ENCODE results near the gene CPT1B.
"Not testable (repeated sequence)": the region's sequence is repeated elsewhere in the genome, so short reads cannot be mapped to it uniquely, and the experiment has no call there.

The CPT1B gene

GRCh38 chr22:50577987-50578775, at the start of gene CPT1B:
CPT1B (minus strand) TSS chr22:50578427; CDS start chr22:50577915, 512 bp downstream.
- no peak for DNase-seq

DNA sequence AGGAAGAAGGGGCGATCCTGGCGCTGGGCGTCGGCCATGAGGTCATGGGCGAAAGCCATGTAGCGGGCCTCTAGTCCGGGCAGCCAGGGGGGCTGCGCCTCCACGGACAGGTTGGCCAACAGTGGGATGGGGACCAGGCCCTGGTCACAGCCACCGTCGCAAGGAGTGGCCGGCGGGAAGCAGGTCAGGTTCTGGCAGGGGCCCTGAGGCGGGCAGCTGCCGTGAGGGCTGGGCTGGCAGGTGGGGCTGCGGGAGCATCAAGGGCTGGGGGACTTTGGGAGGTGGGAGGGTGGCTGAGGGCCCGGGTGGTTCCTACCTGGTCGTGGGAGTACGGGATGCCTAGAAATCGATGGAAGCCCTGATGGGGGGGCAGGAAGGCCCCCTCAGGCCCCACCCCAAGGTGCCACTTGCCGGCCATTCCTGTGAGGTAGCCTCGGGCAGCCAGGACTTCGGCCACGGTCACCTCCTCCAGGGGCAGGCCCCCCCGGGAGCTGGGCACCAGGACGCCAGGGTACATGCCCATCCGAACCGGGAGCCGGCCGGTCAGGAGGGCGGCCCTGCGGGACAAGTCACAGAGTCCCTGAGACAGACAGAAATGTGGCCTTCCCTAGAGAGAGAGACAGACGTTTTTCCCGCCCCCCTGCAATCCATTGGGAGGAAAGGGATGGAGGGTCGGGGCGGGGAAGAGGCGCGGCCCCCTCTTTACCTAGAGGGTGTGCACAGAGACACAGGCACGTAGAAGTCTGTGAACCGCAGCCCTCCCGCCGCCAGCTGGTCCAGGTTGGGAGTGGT, 48.8 kb upstream of the CPT1B start:
- DNase-seq, result no peak

- DNase-seq, result no peak
Observed at GRCh38 chr22:50626314-50626849, 48.2 kb upstream of the CPT1B start.

DNA sequence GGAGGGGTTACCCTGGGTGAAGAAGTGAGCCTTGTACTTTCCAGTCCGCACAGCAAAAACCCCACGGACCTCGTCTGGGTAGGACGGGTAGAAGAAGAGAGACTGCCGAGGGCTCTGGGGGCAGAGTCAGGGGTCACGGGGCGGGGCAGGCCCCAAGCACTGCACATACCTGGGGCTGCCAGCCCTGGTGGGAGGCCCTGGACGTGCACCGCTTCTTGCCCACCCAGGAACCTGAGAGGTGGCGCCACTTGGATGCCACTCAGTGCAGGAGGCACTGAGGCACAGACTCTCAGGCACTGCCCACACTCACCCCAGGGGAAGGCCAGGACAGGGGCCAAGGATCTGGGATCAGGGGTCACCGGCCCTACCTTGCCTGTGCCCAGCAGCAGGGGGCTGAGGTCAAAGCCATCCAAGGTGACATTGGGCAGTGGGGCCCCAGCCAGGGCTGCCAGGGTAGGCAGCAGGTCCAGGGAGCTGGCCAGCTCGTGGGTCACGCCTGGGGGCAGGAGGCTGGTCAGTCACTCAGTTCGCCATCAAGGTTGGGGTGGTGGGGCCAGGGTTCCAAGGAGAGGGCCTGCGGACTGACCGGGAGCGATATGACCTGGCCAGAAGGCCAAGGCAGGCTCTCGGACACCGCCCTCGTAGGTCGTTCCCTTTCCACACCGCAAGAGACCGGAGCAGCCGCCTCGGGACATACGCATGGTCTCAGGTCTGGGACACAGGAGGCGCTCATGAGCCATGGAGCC, 47.5 kb upstream of the CPT1B start:
- DNase-seq, result no peak

GRCh38 chr22:50625131-50625567, 46.9 kb upstream of the CPT1B start:
- no peak for DNase-seq

DNA sequence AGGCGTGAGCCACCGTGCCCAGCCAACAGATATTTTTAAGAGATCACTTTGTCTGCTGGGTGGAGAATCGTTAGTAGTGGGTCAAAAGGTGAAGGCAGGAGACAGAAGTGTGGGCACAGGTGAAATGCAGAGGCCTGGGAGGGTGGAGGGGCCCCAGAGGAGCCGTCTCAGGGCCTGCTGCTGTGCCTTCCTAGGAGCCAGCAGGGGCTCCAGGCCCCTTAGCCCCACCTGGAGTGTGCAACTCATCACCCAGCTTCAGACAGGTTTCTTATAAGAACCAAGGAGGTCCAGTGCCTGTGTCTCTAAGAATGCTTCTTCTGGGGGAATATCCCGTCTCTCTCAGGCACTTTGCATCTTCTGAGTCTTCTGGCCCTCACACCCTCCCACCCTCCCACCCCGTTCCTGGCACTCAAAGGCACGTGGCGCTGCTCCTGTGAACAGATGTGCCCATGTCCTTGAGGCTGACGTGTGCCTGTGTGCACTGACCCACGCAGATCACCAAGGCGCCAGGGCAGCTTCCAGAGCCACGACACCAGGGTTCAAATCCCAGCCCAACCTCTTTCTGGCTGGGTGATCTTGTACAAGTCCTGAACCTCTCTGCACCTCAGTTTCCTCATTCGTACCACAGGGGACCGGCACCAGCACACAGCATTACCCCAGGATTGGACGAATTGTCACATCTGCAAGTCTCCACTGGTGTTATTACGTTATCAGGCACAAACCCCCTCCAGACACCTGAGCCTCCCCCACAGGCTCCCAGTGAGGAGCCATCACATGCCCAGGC, 46.3 kb upstream of the CPT1B start:
- DNase-seq, result no peak

DNA sequence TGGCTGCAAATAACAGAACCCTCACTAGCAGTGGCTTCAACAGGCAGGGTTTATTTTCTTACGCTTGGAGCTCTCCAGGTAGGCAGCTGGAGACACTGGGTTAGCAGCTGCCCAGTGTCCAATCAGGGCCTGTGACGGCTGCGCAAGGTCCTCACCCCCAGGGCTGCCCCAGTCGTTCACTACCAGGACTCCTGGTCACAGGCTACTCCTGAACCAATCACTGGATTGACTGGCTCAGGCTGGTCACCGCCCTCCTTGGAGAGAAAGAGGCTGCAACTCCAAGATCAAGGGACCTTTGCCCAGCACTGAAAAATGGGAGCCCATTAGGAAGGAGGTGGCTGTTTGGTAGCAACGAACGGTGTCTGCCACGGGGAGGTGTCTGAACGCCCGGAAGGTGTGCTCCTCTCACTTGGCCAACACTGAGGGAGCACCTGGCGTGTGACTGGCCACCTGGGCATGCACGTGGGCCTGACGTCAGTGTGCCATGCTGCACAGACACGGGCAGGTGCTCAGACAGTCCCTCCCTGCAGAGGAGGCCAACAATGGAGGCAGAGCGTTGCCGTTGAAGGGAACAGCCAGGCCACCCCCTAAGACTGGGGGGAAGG, 44.6 kb upstream of the CPT1B start:
- DNase-seq, result no peak

GRCh38 chr22:50621948-50622722, 43.9 kb upstream of the CPT1B start:
- no peak for DNase-seq

DNA sequence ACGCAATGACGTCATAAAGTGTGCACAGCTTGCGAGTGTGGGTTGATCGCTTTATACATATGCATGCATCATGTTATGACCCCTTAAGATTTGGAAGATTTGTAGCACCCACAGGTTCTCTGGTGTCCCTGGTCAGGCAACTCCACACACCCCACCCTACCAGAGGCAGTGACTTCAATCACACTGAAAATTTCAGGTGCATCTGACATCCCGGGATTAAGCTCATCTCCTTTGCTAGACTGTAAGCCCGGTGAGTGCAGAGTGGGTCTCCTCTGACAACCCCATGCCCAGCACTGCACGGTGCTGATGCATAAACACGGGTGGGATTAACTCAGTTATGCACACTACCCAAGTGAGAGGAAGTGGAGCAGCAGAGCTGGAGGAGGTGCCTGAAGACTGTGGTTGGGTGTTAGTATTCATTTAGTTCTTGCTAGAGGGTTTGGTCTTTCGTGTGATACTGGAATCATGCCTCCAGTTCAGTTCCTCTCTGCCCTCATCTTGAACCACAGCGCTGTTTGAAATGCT, 43.2 kb upstream of the CPT1B start:
- peak; percentile 46 for DNase-seq

DNA sequence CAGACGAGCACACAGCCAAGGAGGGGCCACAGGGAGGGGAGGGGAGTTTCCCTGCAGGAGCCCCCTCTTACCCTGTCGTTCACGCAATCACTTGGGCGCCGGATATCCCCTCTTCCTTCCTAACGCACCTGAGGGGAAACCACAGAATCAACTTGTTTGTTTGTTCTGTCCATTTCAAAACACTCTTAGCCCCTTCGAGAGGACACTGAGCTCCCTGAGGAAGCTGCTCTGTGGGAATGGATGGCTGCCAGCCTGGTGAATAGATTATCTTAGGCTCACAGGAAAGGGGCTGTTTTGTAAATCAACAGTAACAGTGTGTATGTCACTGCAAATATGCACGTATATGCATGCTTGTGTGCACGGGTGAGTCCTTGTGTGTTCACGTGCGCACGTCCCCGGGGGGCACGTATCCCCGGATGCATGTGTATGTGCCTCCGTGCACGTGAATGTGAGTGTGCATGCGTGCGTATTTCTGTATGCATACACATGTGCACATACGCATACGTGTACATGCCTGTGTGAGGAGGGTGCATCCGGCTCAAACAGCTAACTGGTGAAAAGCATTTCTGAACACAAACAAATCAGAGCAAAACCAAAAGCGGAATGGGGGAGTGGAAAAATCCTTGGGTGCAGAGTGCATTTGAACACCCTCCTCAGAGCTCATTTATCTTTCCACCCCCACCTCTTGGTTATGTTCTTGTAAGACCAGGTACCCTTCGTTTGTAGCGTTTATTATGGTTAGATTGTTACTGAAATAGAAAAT, 42.5 kb upstream of the CPT1B start:
- peak; percentile 43 for DNase-seq

DNA sequence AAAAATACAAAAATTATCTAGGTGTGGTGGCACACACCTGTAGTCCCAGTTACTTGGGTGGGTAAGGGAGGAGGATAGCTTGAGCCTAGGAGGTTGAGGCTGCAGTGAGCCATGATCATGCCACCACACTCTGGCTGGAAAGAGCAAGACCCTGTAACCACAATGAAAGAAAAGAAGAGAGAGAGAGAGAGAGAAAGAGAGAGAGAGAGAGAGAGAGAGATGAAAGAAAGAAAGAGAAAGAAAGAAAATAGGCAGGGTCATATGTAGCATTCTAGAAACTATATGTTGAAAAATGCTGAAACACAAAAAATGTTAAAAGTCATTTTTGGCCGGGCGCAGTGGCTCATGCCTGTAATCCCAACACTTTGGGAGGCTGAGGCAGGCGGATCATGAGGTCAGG, 36.1 kb upstream of the CPT1B start:
- DNase-seq, result not testable (repeated sequence)

- no peak for DNase-seq
Observed at GRCh38 chr22:50613291-50613981, 35.2 kb upstream of the CPT1B start.

DNA sequence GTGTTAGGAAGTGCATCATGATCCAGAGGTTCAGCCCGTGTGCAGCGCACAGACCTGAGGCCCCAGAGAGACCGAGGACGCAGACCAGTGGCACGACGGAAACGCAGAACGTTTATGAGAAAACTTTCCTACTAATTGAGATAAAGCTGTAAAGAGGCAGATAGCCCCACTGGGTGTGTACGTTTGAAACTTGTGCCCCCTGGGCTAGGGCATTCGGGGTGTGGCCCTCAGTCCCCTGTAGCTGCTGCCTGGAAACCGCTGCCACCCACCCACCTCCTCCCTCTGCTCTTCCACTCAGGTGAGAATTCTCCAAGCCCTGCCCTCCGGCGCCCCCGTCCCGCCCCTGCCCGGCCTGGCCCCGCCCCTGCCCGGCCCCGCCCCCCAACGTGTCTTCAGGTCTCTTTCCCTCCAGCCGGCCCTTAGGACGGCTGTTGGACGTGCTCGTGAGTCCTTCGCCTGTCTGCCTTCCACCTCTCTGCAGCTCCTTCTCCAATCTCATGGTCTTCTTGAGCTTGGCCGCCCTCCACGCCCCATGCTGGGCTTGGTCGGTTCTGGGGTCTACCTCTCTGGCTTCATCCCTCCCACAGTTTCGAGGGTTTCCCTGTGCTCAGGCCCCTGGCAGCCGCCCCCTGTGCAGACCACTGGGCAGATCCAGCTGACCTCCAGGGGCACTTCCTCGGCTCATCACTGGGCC, 34.4 kb upstream of the CPT1B start:
- no peak for DNase-seq

DNA sequence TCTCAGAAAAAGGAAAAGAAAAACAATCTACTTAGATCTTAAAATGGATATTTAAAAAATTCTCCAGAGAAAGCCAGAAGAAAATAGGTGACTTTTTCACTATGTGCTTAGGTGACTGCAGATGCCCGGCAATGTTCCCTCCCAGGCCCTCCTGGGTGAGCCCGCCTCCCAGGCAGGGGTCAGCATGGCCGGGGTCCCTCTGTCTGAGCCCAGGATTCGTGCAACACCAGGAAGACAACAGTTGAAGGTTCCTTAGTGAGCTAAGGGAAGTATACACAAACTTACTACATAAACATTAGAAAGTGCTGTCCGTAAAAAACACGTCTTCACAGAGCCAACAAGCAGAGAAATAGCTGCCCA, 33.9 kb upstream of the CPT1B start:
- no peak for DNase-seq

DNA sequence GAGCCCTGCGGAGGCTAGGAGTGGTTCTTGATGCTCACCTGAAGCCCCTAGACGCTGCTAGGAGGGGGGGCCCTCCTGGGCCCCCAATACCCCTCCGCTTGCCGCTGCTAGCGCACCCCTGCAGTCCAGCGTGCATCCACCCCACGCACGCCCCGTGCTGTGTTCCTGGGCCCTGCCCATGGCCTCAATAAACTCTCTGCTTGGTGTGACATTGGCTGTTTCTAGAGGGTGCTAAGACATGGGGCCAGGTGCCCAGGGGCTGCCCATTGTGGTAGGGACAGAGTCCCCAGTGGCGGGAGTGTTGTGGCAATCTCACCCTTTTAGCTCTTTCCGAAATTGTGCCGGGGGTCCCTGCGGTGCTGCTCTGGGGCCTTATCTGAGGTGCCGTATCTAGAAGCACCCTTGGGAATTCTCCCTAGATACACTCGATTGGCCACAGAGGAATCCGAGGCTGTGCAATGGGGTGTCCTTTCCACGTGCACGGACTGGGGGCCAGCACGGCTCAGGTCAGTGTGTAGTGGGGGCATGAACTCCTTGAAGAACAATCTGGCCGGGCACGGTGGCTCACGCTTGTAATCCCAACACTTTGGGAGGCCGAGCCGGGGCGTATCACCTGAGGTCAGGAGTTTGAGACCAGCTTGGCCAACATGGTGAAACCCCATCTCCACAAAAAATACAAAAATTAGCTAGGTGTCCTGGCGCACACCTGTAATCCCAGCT, 33.3 kb upstream of the CPT1B start:
- DNase-seq, result no peak

DNA sequence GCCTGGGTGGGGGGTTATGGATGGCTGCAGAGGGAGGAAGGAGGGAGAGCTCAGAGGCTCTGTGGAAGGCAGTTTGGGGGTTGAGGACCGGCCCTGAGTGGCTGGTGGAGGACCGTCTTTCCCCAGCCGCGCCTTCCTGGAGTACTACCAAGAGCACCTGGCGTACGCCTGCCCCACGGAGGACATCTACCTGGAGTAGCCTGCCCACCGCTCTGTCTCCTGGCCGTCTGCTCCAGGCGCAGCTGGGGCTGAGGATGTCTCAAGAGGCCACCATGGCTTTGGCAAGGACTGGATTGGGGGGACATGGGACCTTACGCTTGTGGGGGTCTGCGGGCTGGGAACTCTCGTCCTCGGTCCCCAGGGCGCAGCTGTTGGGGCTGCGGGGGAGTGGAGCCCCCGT, 32.4 kb upstream of the CPT1B start:
- DNase-seq, result no peak

- no peak for DNase-seq
Observed at GRCh38 chr22:50610041-50610451, 31.8 kb upstream of the CPT1B start.

- DNase-seq, result no peak
Observed at GRCh38 chr22:50609599-50609998, 31.4 kb upstream of the CPT1B start.

All from stimulated activated naive CD4-positive, alpha-beta T cell treated with Interleukin-2 at 50 U/mL for 16 hours (primary cell).